Body of pancreas (tissue), 4 donors: ENCODE results near the gene PPP3R2.

Experiments used
- POLR2A ChIP-seq, 3 donors: fragments of 450-650 bp; IDR thresholded peaks; one replicate each; pipeline ENCODE4 v1.6.1; 2016; ENCODE audit warnings: antibody characterized with exemption in 3 of 3, mild to moderate bottlenecking in 2 of 3
- TF ChIP-seq, protein P1 (sequence below), 7 experiments: fragments of 450-650 bp in 4 of 7; fragments of 200-600 bp in 3 of 7; sonication (generic) in 3 of 7; IDR thresholded peaks; one replicate each; pipeline ENCODE4 v1.5.1; 2016 to 2019; ENCODE audit warnings: antibody characterized with exemption in 7 of 7

DNA sequence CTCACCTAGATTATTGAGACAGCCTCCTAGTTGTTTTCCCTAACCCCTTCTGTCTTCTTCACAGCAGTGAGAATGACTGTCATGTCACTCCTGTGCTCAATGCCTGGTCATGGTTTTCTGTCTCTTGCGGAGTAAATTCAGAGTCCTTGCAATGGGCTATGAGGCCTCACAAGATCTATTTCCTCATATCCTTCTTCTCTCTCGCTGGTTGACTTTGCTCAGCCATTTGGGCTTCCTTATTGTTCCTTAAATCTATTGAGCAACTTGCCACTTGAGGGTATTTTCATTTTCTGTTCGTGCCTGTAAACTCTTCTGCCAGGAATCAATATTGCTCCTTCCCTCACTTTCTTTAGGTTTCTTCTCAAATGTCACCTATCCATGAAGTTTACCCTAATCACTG lies 9.0 kb downstream of the PPP3R2 start:
- TF ChIP-seq, protein P1, sequence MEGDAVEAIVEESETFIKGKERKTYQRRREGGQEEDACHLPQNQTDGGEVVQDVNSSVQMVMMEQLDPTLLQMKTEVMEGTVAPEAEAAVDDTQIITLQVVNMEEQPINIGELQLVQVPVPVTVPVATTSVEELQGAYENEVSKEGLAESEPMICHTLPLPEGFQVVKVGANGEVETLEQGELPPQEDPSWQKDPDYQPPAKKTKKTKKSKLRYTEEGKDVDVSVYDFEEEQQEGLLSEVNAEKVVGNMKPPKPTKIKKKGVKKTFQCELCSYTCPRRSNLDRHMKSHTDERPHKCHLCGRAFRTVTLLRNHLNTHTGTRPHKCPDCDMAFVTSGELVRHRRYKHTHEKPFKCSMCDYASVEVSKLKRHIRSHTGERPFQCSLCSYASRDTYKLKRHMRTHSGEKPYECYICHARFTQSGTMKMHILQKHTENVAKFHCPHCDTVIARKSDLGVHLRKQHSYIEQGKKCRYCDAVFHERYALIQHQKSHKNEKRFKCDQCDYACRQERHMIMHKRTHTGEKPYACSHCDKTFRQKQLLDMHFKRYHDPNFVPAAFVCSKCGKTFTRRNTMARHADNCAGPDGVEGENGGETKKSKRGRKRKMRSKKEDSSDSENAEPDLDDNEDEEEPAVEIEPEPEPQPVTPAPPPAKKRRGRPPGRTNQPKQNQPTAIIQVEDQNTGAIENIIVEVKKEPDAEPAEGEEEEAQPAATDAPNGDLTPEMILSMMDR (IDR thresholded peaks at IDR 0.05): no peak
- no peak for TF ChIP-seq POLR2A (IDR thresholded peaks at IDR 0.05)
